ENCODE data around the gene FSD2. TPM values are rescaled to one million over a fixed set of nuclear protein-coding genes. Genes with fewer than 3 reads are reported as not detected.

FSD2 gene
- total and polyA plus RNA-seq, 2 of the 8 experiments (the other 6 are each of a cell fraction or from before 2014, with no cell fraction given): 0.02 TPM; not detected in 1

DNA sequence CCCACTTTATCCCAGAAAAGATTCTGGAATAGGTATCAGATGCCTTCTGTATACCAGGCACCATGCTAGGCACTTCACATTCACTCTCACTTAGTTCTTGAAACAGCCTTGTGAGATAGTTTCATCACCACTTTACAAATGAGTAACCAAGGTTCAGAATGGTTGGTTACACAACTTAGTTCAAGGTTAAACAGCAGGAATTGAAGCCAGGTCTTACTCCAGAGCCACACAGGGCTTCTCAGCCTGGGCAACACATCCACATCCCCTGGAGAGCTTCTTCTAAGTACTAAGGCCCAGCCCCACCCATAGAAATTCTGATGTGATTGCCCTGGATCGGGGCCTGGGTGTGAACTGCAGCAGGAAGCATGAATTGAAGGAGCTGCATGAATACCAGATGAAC is 22.2 kb upstream of the FSD2 start (continued):
- TF ChIP-seq POLR2AphosphoS5 (IDR thresholded peaks at IDR 0.05; ENCODE audit: low read depth, low read length): no peak
- no peak for TF ChIP-seq BRCA1 (IDR thresholded peaks at IDR 0.05; ENCODE audit: low read depth, low read length)
- TF ChIP-seq BCL11A (IDR thresholded peaks at IDR 0.05; ENCODE audit: low read depth in 2 of 2, low read length in 2 of 2): no peak
